Stomach (tissue), 4 donors: ENCODE results near the gene APOL2.

Source experiments
- CTCF ChIP-seq, 7 experiments: fragments of 450-650 bp in 4 of 7; fragments of 200-600 bp in 3 of 7; sonication (generic) in 3 of 7; IDR thresholded peaks; one replicate each; pipeline ENCODE4 v1.5.1; 2016 to 2019; ENCODE audit warnings: antibody characterized with exemption in 7 of 7, control low read depth in 2 of 7, mild to moderate bottlenecking in 1 of 7
- EP300 ChIP-seq: sonication (generic); formaldehyde crosslinking; IDR thresholded peaks from one replicate; pipeline ENCODE4 v1.6.1; 2017; ENCODE audit warnings: antibody characterized with exemption
- POLR2A ChIP-seq, 4 donors: fragments of 450-650 bp; IDR thresholded peaks; one replicate each; pipeline ENCODE4 v1.6.1; 2016; ENCODE audit warnings: antibody characterized with exemption in 4 of 4, control low read depth in 2 of 4, mild to moderate bottlenecking in 1 of 4, moderate library complexity in 1 of 4

DNA sequence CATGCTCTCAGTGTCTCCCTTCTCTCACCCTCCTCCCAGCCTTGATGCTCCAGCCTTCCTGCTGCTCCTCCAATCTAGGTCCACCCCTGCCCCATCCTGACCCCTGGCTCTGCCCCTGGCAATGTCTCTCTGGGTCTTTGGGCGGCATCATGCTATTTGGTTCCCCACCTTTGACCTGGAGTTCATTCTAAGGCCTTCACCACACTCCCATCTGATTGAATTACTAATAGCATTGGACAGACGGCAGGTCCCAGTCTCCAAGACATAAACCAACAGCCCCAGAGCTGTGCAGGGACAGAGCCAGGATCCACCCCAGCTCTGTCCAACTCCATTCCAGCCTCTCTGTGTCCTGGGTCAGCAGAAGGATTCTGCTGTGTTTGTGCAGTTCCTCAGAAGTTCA, 44.9 kb downstream of the APOL2 start:
- TF ChIP-seq POLR2A (IDR thresholded peaks at IDR 0.05) (no peak), CTCF (IDR thresholded peaks at IDR 0.05) (no peak), EP300 (no peak)
